ENCODE results near the gene PLPPR4.

PLPPR4 gene

GRCh38 chr1:99348397-99349132, 84.3 kb downstream of the PLPPR4 start:
- DNase-seq (ENCODE audit: low spot score), result no peak

- DNase-seq (ENCODE audit: low spot score), result no peak
These were observed 88.5 kb downstream of the PLPPR4 start for GRCh38 chr1:99352821-99353220.

GRCh38 chr1:99358770-99359169, 94.5 kb downstream of the PLPPR4 start:
- no peak for DNase-seq (ENCODE audit: low spot score)

Data from hematopoietic multipotent progenitor cell treated with erythropoietin and hydrocortisone succinate and interleukin-3 and kit ligand, for 17 days (in vitro differentiated cells).